Measurements from ENCODE around the gene VEGFD.

- TF ChIP-seq POLR2A (IDR thresholded peaks at IDR 0.05) (no peak), CTCF (IDR thresholded peaks at IDR 0.05) (no peak), POLR2AphosphoS5 (IDR thresholded peaks at IDR 0.05) (no peak), EP300 (IDR thresholded peaks at IDR 0.05; ENCODE audit: low read depth) (no peak)
These were observed 48.2 kb downstream of the VEGFD start for GRCh38 chrX:15336023-15336413.

All from transverse colon (tissue), 4 donors.